CD8-positive, alpha-beta memory T cell (primary cell): ENCODE measurements around the gene PIP5KL1. TPM values are rescaled to one million over a fixed set of nuclear protein-coding genes. Genes with fewer than 3 reads are reported as not detected.

Experiments used
- CTCF ChIA-PET: fragments of 350-600 bp; sonication (Branson Sonifier 250); formaldehyde crosslinking; loops from one replicate; lab custom pipeline; 2021; ENCODE audit warnings: antibody characterized with exemption; lab: Charles Lee
- POLR2A ChIA-PET: fragments of 350-600 bp; sonication (Branson Sonifier 250); formaldehyde crosslinking; loops from one replicate; lab custom pipeline; 2021; ENCODE audit warnings: antibody characterized with exemption; lab: Charles Lee
- DNase-seq, 5 donors: peaks; one replicate each; pipeline versions ENCODE4 v3.0.0 to v3.0.0-alpha.2; 2020 to 2022; ENCODE audit warnings: mixed read lengths in 1 of 5
- H3K27ac ChIP-seq: one replicate; pipeline ENCODE4 v1.7.0; 2013; ENCODE audit warnings: low read depth, mild to moderate bottlenecking, low read length, moderate library complexity
- H3K27me3 ChIP-seq: 2 replicates; pipeline ENCODE4 v1.7.0; 2013; ENCODE audit warnings: low read length, mild to moderate bottlenecking; ENCODE audit not compliant: insufficient read depth, poor library complexity, severe bottlenecking
- H3K36me3 ChIP-seq: 2 replicates; pipeline ENCODE4 v1.7.0; 2013; ENCODE audit warnings: mild to moderate bottlenecking, low read length, moderate library complexity; ENCODE audit not compliant: insufficient read depth
- H3K4me1 ChIP-seq: 2 replicates; pipeline ENCODE4 v1.7.0; 2013; ENCODE audit warnings: mild to moderate bottlenecking, low read length, moderate library complexity; ENCODE audit not compliant: insufficient read depth
- H3K4me3 ChIP-seq: 2 replicates; pipeline ENCODE4 v1.7.0; 2013; ENCODE audit warnings: mild to moderate bottlenecking, low read length
- H3K9me3 ChIP-seq: 2 replicates; pipeline ENCODE4 v1.7.0; 2013; ENCODE audit warnings: mild to moderate bottlenecking, low read length
- H3K27ac Mint-ChIP-seq, 8 donors: one replicate each; pipeline ENCODE4 v1.8.0; 2020 to 2021; ENCODE audit warnings: mixed read lengths in 8 of 8, mild to moderate bottlenecking in 6 of 8, inconsistent platforms in 3 of 8, moderate library complexity in 3 of 8
- H3K27me3 Mint-ChIP-seq, 2 donors: one replicate each; pipeline ENCODE4 v1.8.0; 2020 to 2021; ENCODE audit warnings: mixed read lengths in 2 of 2, mild to moderate bottlenecking in 1 of 2, moderate library complexity in 1 of 2
- H3K36me3 Mint-ChIP-seq, 3 donors: one replicate each; pipeline ENCODE4 v1.8.0; 2020 to 2021; ENCODE audit warnings: mixed read lengths in 3 of 3, inconsistent platforms in 1 of 3, mild to moderate bottlenecking in 1 of 3
- H3K4me1 Mint-ChIP-seq, 3 donors: one replicate each; pipeline ENCODE4 v1.8.0; 2020 to 2021; ENCODE audit warnings: mixed read lengths in 3 of 3, inconsistent platforms in 1 of 3, mild to moderate bottlenecking in 1 of 3
- H3K4me3 Mint-ChIP-seq, 7 donors: one replicate each; pipeline ENCODE4 v1.8.0; 2020 to 2021; ENCODE audit warnings: mixed read lengths in 7 of 7, mild to moderate bottlenecking in 6 of 7, moderate library complexity in 4 of 7, inconsistent platforms in 2 of 7
- H3K9me3 Mint-ChIP-seq, 5 donors: one replicate each; pipeline ENCODE4 v1.8.0; 2020 to 2022; ENCODE audit warnings: mixed read lengths in 5 of 5, mild to moderate bottlenecking in 3 of 5, moderate library complexity in 2 of 5, inconsistent platforms in 1 of 5
- polyA plus RNA-seq: library from polyadenylated mRNA; unstranded; fragments of 300-500 nt; fragmentation: Illumina TruSeq; gene quantifications from one replicate; pipeline ENCODE4 v1.2.3, GENCODE V29; 2021
- total RNA-seq, 2 experiments: library from RNA; stranded (reverse); gene quantifications; one replicate each; pipeline ENCODE4 v1.2.3, GENCODE V29; 2021

PIP5KL1 gene
- total and polyA plus RNA-seq, 3 experiments from 2014 or later = 0.89 to 2.5 (median 1.4) TPM

GRCh38 chr9:127872369-127873222 is 58.0 kb downstream of the PIP5KL1 start:
- Histone ChIP-seq H3K4me3 (no peak overlapping the region), H3K27me3 (no peaks in the 10 kb centered on the region), H3K36me3 (no peaks in the 10 kb centered on the region), H3K4me1 (no peaks in the 10 kb centered on the region), H3K9me3 (no peaks in the 10 kb centered on the region), H3K27ac (no peak overlapping the region)
- H3K27ac Mint-ChIP-seq = peak overlapping the region in 2 of 8 donors; percentile 71 to 86
- DNase-seq = no peak
- H3K4me3 Mint-ChIP-seq = no peak overlapping the region
- H3K4me1 Mint-ChIP-seq = peaks cover 0 to 3% (median 0%) of the 10 kb centered on the region in 3 donors
- ChIA-PET POLR2A (interaction anchor here (0.7 kb wide), 1 partner anchor 256 kb away, joined by 3 read pairs; no protein-coding TSS in a partner anchor), CTCF (interaction anchor here (2.2 to 5.9 kb wide), 4 partner anchors 10 to 138 kb away, joined by 7 to 49 read pairs (median 26); partner anchors contain the start of gene TOR2A)
- no peaks in the 10 kb centered on the region for H3K9me3 Mint-ChIP-seq
- peaks cover 0 to 10% (median 0%) of the 10 kb centered on the region in 3 donors for H3K36me3 Mint-ChIP-seq
- H3K27me3 Mint-ChIP-seq = peaks cover 0 to 2% of the 10 kb centered on the region in 2 donors

GRCh38 chr9:127871531-127871930 is 59.0 kb downstream of the PIP5KL1 start:
- Mint-ChIP-seq H3K27me3 (no peaks in the 10 kb centered on the region), H3K27ac (peak overlapping the region in 4 of 8 donors; percentile 44 to 82 (median 75)), H3K4me1 (no peaks in the 10 kb centered on the region), H3K36me3 (peaks cover 0 to 15% (median 0%) of the 10 kb centered on the region in 3 donors), H3K4me3 (no peak overlapping the region), H3K9me3 (no peaks in the 10 kb centered on the region)
- no peaks in the 10 kb centered on the region for H3K27me3 ChIP-seq
- H3K4me1 ChIP-seq = no peaks in the 10 kb centered on the region
- no peaks in the 10 kb centered on the region for H3K36me3 ChIP-seq
- H3K9me3 ChIP-seq = no peaks in the 10 kb centered on the region
- no peak overlapping the region for H3K27ac ChIP-seq
- ChIA-PET POLR2A (interaction anchor here (0.7 kb wide), 1 partner anchor 257 kb away, joined by 3 read pairs; no protein-coding TSS in a partner anchor), CTCF (interaction anchor here (2.9 to 5.9 kb wide), 4 partner anchors 10 to 136 kb away, joined by 18 to 49 read pairs (median 29); partner anchors contain the start of genes ST6GALNAC4 and TOR2A)
- H3K4me3 ChIP-seq = no peak overlapping the region
- no peak for DNase-seq

- Histone ChIP-seq H3K27ac (no peak overlapping the region), H3K27me3 (no peaks in the 10 kb centered on the region), H3K36me3 (no peaks in the 10 kb centered on the region), H3K4me3 (no peak overlapping the region), H3K4me1 (peaks cover 2% of the 10 kb centered on the region), H3K9me3 (no peaks in the 10 kb centered on the region)
- Mint-ChIP-seq H3K4me1 (peaks cover 3 to 6% (median 5%) of the 10 kb centered on the region in 3 donors), H3K9me3 (no peaks in the 10 kb centered on the region), H3K4me3 (no peak overlapping the region), H3K36me3 (peaks cover 0 to 15% (median under 1%) of the 10 kb centered on the region in 3 donors), H3K27ac (no peak overlapping the region), H3K27me3 (no peaks in the 10 kb centered on the region)
- no peak for DNase-seq
- ChIA-PET POLR2A (no interaction called here), CTCF (interaction anchor here (1.0 to 5.9 kb wide), 22 partner anchors 10 to 286 kb away, joined by 3 to 49 read pairs (median 12); partner anchors contain the start of genes CDK9, ENG, FPGS and ST6GALNAC4)
These were observed 59.7 kb downstream of the PIP5KL1 start for GRCh38 chr9:127870887-127871286.

Other genes with a start within 250 kb of the PIP5KL1 start
- not detected for gene CFAP157, start 223.8 kb downstream of the PIP5KL1 start, total RNA-seq
- 0.33 TPM for gene CFAP157, start 223.8 kb downstream of the PIP5KL1 start, polyA plus RNA-seq
- 10 to 100 TPM; 34.4 to 35.9 TPM for gene PTRH1, start 215.1 kb downstream of the PIP5KL1 start, total RNA-seq
- gene PTRH1, start 215.1 kb downstream of the PIP5KL1 start, polyA plus RNA-seq = 40.7 TPM
- gene TTC16, start 214.7 kb downstream of the PIP5KL1 start, total RNA-seq = 1 to 10 TPM; 1.6 to 1.8 TPM
- 7.1 TPM for gene TTC16, start 214.7 kb downstream of the PIP5KL1 start, polyA plus RNA-seq
- 10 to 100 TPM; 30.7 to 33.7 TPM for gene TOR2A, start 195.5 kb downstream of the PIP5KL1 start, total RNA-seq
- gene TOR2A, start 195.5 kb downstream of the PIP5KL1 start, polyA plus RNA-seq = 37.0 TPM
- gene SH2D3C, start 152.1 kb downstream of the PIP5KL1 start, total RNA-seq = 10 to 100 TPM; 13.9 to 14.1 TPM
- 50.7 TPM for gene SH2D3C, start 152.1 kb downstream of the PIP5KL1 start, polyA plus RNA-seq
- 100 to 1,000 TPM; 108 to 111 TPM for gene CDK9, start 144.7 kb downstream of the PIP5KL1 start, total RNA-seq
- 72.3 TPM for gene CDK9, start 144.7 kb downstream of the PIP5KL1 start, polyA plus RNA-seq
- 100 to 1,000 TPM; 110 to 111 TPM for gene FPGS, start 127.9 kb downstream of the PIP5KL1 start, total RNA-seq
- 68.0 TPM for gene FPGS, start 127.9 kb downstream of the PIP5KL1 start, polyA plus RNA-seq
- gene ENG, start 76.1 kb downstream of the PIP5KL1 start, total RNA-seq = 10 to 100 TPM; 18.9 to 19.3 TPM
- 7.9 TPM for gene ENG, start 76.1 kb downstream of the PIP5KL1 start, polyA plus RNA-seq
- 10 to 100 TPM; 15.8 to 20.0 TPM for gene AK1, start 53.1 kb downstream of the PIP5KL1 start, total RNA-seq
- 0.23 TPM for gene AK1, start 53.1 kb downstream of the PIP5KL1 start, polyA plus RNA-seq
- gene ST6GALNAC6, start 31.2 kb downstream of the PIP5KL1 start, total RNA-seq = 10 to 100 TPM; 52.3 to 54.0 TPM
- gene ST6GALNAC6, start 31.2 kb downstream of the PIP5KL1 start, polyA plus RNA-seq = 54.7 TPM
- gene ST6GALNAC4, start 13.7 kb downstream of the PIP5KL1 start, total RNA-seq = 10 to 100 TPM; 32.9 to 43.2 TPM
- 28.7 TPM for gene ST6GALNAC4, start 13.7 kb downstream of the PIP5KL1 start, polyA plus RNA-seq
- 10 to 100 TPM; 73.8 to 75.5 TPM for gene DPM2, start 7.1 kb upstream of the PIP5KL1 start, total RNA-seq
- gene DPM2, start 7.1 kb upstream of the PIP5KL1 start, polyA plus RNA-seq = 52.2 TPM
- 10 to 100 TPM; 82.2 to 93.3 TPM for gene EEIG1, start 50.2 kb upstream of the PIP5KL1 start, total RNA-seq
- 167 TPM for gene EEIG1, start 50.2 kb upstream of the PIP5KL1 start, polyA plus RNA-seq
- 10 to 100 TPM; 13.1 to 14.0 TPM for gene NAIF1, start 136.5 kb upstream of the PIP5KL1 start, total RNA-seq
- 13.5 TPM for gene NAIF1, start 136.5 kb upstream of the PIP5KL1 start, polyA plus RNA-seq
- 10 to 100 TPM; 17.7 to 17.8 TPM for gene SLC25A25, start 137.5 kb upstream of the PIP5KL1 start, total RNA-seq
- 19.8 TPM for gene SLC25A25, start 137.5 kb upstream of the PIP5KL1 start, polyA plus RNA-seq
- 10 to 100 TPM; 67.0 to 68.3 TPM for gene PTGES2, start 197.0 kb upstream of the PIP5KL1 start, total RNA-seq
- 51.7 TPM for gene PTGES2, start 197.0 kb upstream of the PIP5KL1 start, polyA plus RNA-seq
- gene LCN2, start 218.7 kb upstream of the PIP5KL1 start, total RNA-seq = not detected
- gene LCN2, start 218.7 kb upstream of the PIP5KL1 start, polyA plus RNA-seq = not detected
- gene BBLN, start 229.5 kb upstream of the PIP5KL1 start, total RNA-seq = 10 to 100 TPM; 75.5 to 78.4 TPM
- gene BBLN, start 229.5 kb upstream of the PIP5KL1 start, polyA plus RNA-seq = 137 TPM